Renal pelvis (tissue), 4 donors: ENCODE measurements around the gene SPACA7. TPM values are rescaled to one million over a fixed set of nuclear protein-coding genes. Genes with fewer than 3 reads are reported as not detected.
A peak's percentile ranks its signal among the peaks of the same experiment; 100 is the strongest.
"Not testable (repeated sequence)": the region's sequence is repeated elsewhere in the genome, so short reads cannot be mapped to it uniquely, and the experiment has no call there.

Experiments
- DNase-seq: peaks from one replicate; pipeline ENCODE4 v3.0.0-alpha.2; 2013
- polyA plus RNA-seq, 3 donors: library from polyadenylated mRNA; unstranded; fragments of 120-200 nt; gene quantifications; one replicate each; pipeline ENCODE4 v1.2.1, GENCODE V29; 2013; ENCODE audit not compliant: insufficient read length in 3 of 3

Gene SPACA7
- polyA plus RNA-seq, 3 donors = not detected

- no peak for DNase-seq
Measured at GRCh38 chr13:112417079-112417478, 40.9 kb downstream of the SPACA7 start.

GRCh38 chr13:112424098-112424497 lies 47.9 kb downstream of the SPACA7 start:
- no peak for DNase-seq

- DNase-seq = no peak
Measured at GRCh38 chr13:112428704-112429103, 52.5 kb downstream of the SPACA7 start.

GRCh38 chr13:112431734-112432133 lies 55.6 kb downstream of the SPACA7 start:
- DNase-seq = no peak

- DNase-seq = not testable (repeated sequence)
Measured at GRCh38 chr13:112432734-112433133, 56.6 kb downstream of the SPACA7 start.

- not testable (repeated sequence) for DNase-seq
Measured at GRCh38 chr13:112433517-112433916, 57.4 kb downstream of the SPACA7 start.

GRCh38 chr13:112434032-112434431 lies 57.9 kb downstream of the SPACA7 start:
- no peak for DNase-seq

GRCh38 chr13:112434937-112435523 lies 58.9 kb downstream of the SPACA7 start:
- DNase-seq = no peak

- DNase-seq = no peak
Measured at GRCh38 chr13:112435973-112436372, 59.8 kb downstream of the SPACA7 start.

- no peak for DNase-seq
Measured at GRCh38 chr13:112438094-112438493, 61.9 kb downstream of the SPACA7 start.

GRCh38 chr13:112438515-112438914 lies 62.4 kb downstream of the SPACA7 start:
- DNase-seq = no peak

- DNase-seq = no peak
Measured at GRCh38 chr13:112441226-112441625, 65.1 kb downstream of the SPACA7 start.

GRCh38 chr13:112441779-112442310 lies 65.7 kb downstream of the SPACA7 start:
- no peak for DNase-seq

- DNase-seq = peak; percentile 64
Measured at GRCh38 chr13:112442483-112443090, 66.4 kb downstream of the SPACA7 start.

- DNase-seq = peak; percentile 12
Measured at GRCh38 chr13:112443191-112443994, 67.2 kb downstream of the SPACA7 start.

- peak; percentile 65 for DNase-seq
Measured at GRCh38 chr13:112443995-112444311, 67.8 kb downstream of the SPACA7 start.

GRCh38 chr13:112444416-112445399 lies 68.6 kb downstream of the SPACA7 start:
- DNase-seq = no peak

GRCh38 chr13:112445411-112446271 lies 69.5 kb downstream of the SPACA7 start:
- DNase-seq = no peak

- no peak for DNase-seq
Measured at GRCh38 chr13:112446347-112446861, 70.2 kb downstream of the SPACA7 start.

- DNase-seq = no peak
Measured at GRCh38 chr13:112446867-112447266, 70.7 kb downstream of the SPACA7 start.
